NCI-H748 treated with DMSO at 0.1 percent for 48 hours (cell line): Measurements from ENCODE around the gene WDR18.

Experiments
- DNase-seq: peaks from one replicate; lab custom pipeline; 2025; lab: John Stamatoyannopoulos, UW

Gene WDR18

GRCh38 chr19:991932-992669 is 8.0 kb downstream of the WDR18 start:
- no peak for DNase-seq

GRCh38 chr19:992670-993055 is 8.5 kb downstream of the WDR18 start:
- no peak for DNase-seq

- no peak for DNase-seq
Measured at GRCh38 chr19:993361-993830, 9.3 kb downstream of the WDR18 start.

- DNase-seq, result no peak
Measured at GRCh38 chr19:993831-994393, 9.8 kb downstream of the WDR18 start.

- no peak for DNase-seq
Measured at GRCh38 chr19:994516-994915, 10.4 kb downstream of the WDR18 start.

- no peak for DNase-seq
Measured at GRCh38 chr19:995051-995827, 11.1 kb downstream of the WDR18 start.

GRCh38 chr19:996051-996838 is 12.1 kb downstream of the WDR18 start:
- DNase-seq, result no peak

- DNase-seq, result no peak
Measured at GRCh38 chr19:998064-998463, 13.9 kb downstream of the WDR18 start.

GRCh38 chr19:999379-999719 is 15.2 kb downstream of the WDR18 start:
- no peak for DNase-seq

GRCh38 chr19:1000095-1000494 is 15.9 kb downstream of the WDR18 start, which contains the start of gene GRIN3B:
GRIN3B (plus strand) TSS chr19:1000419; CDS start chr19:1000438, 19 bp downstream.
- no peak for DNase-seq

GRCh38 chr19:1000591-1001537 is 16.7 kb downstream of the WDR18 start:
- DNase-seq, result no peak

GRCh38 chr19:1001538-1002166 is 17.5 kb downstream of the WDR18 start:
- no peak for DNase-seq

GRCh38 chr19:1002600-1002999 is 18.5 kb downstream of the WDR18 start:
- no peak for DNase-seq

- DNase-seq, result no peak
Measured at GRCh38 chr19:1003283-1003682, 19.1 kb downstream of the WDR18 start.

- DNase-seq, result no peak
Measured at GRCh38 chr19:1004204-1004802, 20.2 kb downstream of the WDR18 start.

GRCh38 chr19:1004803-1005664 is 20.9 kb downstream of the WDR18 start:
- no peak for DNase-seq

- no peak for DNase-seq
Measured at GRCh38 chr19:1006711-1007398, 22.7 kb downstream of the WDR18 start.

GRCh38 chr19:1007399-1008251 is 23.5 kb downstream of the WDR18 start:
- no peak for DNase-seq
